ENCODE results near the gene CDKN2B-AS1. TPM values are rescaled to one million over a fixed set of nuclear protein-coding genes. Genes with fewer than 3 reads are reported as not detected.
A peak's percentile ranks its signal among the peaks of the same experiment; 100 is the strongest.

The CDKN2B-AS1 gene
- total RNA-seq, 1 donor from 2014 or later = 0.52 TPM

- Histone ChIP-seq H3K9me3 (ENCODE audit: control insufficient read depth in 3 of 3, low read length in 3 of 3) (no peaks in the 10 kb centered on the region), H3K4me3 (ENCODE audit: low read length in 3 of 3) (no peak overlapping the region), H3K4me1 (ENCODE audit: control insufficient read depth in 3 of 3, insufficient read depth in 3 of 3, low read length in 3 of 3) (peaks cover 3 to 14% (median 3%) of the 10 kb centered on the region in 3 donors), H3K9ac (ENCODE audit: low read depth in 1 of 3, low read length in 3 of 3) (no peak overlapping the region), H3K27ac (ENCODE audit: low read depth, low read length) (no peak overlapping the region), H3K27me3 (ENCODE audit: control insufficient read depth in 3 of 3, insufficient read depth in 3 of 3, low read length in 3 of 3) (peaks cover 3 to 18% (median 5%) of the 10 kb centered on the region in 3 donors), H3K36me3 (ENCODE audit: control insufficient read depth in 3 of 3, insufficient read depth in 3 of 3, low read length in 3 of 3) (peaks cover 4 to 9% (median 4%) of the 10 kb centered on the region in 3 donors)
Observed at GRCh38 chr9:22005702-22006606, 11.4 kb downstream of the CDKN2B-AS1 start.

DNA sequence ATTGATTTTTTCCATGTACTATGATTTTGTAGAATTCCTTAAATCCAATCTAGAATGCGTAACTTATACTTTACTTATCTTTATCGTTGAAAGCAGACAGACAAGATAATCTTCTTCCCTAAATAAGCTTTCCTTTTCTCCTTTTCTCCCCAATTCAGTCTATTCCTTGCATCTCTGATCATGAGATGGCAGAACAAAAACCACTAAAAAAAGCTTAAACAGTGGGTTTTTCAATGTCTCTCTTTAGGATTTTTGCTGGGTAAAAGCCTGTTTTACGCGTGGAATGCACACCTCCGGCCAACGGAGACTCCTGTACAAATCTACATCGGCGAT lies 13.8 kb downstream of the CDKN2B-AS1 start:
- Histone ChIP-seq H3K9me3 (ENCODE audit: control insufficient read depth in 3 of 3, low read length in 3 of 3) (no peaks in the 10 kb centered on the region), H3K4me3 (ENCODE audit: low read length in 3 of 3) (peak overlapping the region; percentile 80 to 93 (median 92)), H3K9ac (ENCODE audit: low read depth in 1 of 3, low read length in 3 of 3) (peak overlapping the region; percentile 79 to 92 (median 88)), H3K27ac (ENCODE audit: low read depth, low read length) (peak overlapping the region; percentile 91), H3K27me3 (ENCODE audit: control insufficient read depth in 3 of 3, insufficient read depth in 3 of 3, low read length in 3 of 3) (peaks cover 5 to 18% (median 5%) of the 10 kb centered on the region in 3 donors), H3K4me1 (ENCODE audit: control insufficient read depth in 3 of 3, insufficient read depth in 3 of 3, low read length in 3 of 3) (peaks cover 3 to 14% (median 3%) of the 10 kb centered on the region in 3 donors), H3K36me3 (ENCODE audit: control insufficient read depth in 3 of 3, insufficient read depth in 3 of 3, low read length in 3 of 3) (peaks cover 4 to 9% (median 4%) of the 10 kb centered on the region in 3 donors)

DNA sequence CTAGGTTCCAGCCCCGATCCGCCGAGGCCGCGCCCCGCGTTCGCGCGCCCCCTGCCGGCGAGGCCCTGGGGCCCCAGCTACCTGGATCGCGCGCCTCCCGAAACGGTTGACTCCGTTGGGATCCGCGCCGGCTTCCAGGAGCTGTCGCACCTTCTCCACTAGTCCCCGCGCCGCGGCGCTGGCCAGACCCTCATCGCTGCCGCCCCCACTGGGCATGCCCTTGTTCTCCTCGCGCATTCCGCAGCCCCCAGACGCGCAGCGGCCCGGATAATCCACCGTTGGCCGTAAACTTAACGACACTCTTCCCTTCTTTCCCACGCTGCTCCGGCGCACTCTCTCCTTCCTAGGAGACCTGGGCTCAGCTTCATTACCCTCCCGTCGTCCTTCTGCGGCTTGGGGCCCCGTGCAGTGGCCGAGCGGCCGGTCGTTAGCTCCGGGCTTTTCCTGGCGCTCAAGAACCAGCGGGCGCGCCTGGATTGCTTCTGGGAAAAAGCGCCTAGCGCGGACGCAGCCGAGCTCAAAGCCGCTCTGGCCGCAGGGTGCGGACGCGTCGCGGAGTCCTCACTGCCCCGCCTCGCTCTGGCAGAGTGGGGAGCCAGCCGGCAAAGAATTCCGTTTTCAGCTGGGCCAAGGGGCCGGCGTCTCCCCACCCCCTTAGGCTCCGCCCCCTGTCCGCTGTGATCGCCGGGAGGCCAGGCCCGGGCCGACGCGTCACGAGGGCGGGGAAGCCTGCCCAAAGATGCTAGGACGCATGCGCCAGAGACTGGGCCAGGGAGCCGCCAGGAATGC lies 14.3 kb downstream of the CDKN2B-AS1 start, which contains the start of gene CDKN2B:
TSS of gene CDKN2B (minus strand) at position 589 of the 789 bp plus-strand sequence. CDS start at position 237, 352 bp downstream.
- H3K27me3 ChIP-seq (ENCODE audit: control insufficient read depth in 3 of 3, insufficient read depth in 3 of 3, low read length in 3 of 3) = peaks cover 5 to 18% (median 5%) of the 10 kb centered on the region in 3 donors
- H3K4me3 ChIP-seq (ENCODE audit: low read length in 3 of 3) = peak within 1 kb of the TSS; percentile 80 to 93 (median 92)
- no peaks in the 10 kb centered on the region for H3K9me3 ChIP-seq (ENCODE audit: control insufficient read depth in 3 of 3, low read length in 3 of 3)
- peaks cover 3 to 14% (median 3%) of the 10 kb centered on the region in 3 donors for H3K4me1 ChIP-seq (ENCODE audit: control insufficient read depth in 3 of 3, insufficient read depth in 3 of 3, low read length in 3 of 3)
- H3K9ac ChIP-seq (ENCODE audit: low read depth in 1 of 3, low read length in 3 of 3) = peak within 1 kb of the TSS; percentile 79 to 92 (median 88)
- H3K36me3 ChIP-seq (ENCODE audit: control insufficient read depth in 3 of 3, insufficient read depth in 3 of 3, low read length in 3 of 3) = peaks cover 4 to 9% (median 4%) of the 10 kb centered on the region in 3 donors
- H3K27ac ChIP-seq (ENCODE audit: low read depth, low read length) = peak within 1 kb of the TSS; percentile 91

DNA sequence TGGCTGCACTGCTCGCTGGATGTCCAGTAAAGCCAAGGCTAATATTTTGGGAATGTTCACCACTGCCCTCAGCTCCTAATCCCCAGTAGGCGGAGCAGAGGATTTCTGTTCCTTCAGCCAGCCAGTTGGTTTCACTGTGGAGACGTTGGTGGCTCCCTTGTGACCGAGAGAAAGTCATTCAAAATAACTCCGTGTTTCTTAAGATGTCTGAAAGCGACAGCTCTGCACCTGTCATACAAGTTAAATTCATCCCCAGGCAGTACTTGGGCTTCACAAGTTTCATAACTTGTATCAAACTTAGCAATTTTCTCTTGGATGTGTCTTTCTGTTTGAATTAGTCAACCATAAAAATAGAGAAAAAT lies 14.9 kb downstream of the CDKN2B-AS1 start:
- peak overlapping the region; percentile 91 for H3K27ac ChIP-seq (ENCODE audit: low read depth, low read length)
- peak overlapping the region; percentile 80 to 93 (median 92) for H3K4me3 ChIP-seq (ENCODE audit: low read length in 3 of 3)
- peaks cover 5 to 18% (median 5%) of the 10 kb centered on the region in 3 donors for H3K27me3 ChIP-seq (ENCODE audit: control insufficient read depth in 3 of 3, insufficient read depth in 3 of 3, low read length in 3 of 3)
- H3K36me3 ChIP-seq (ENCODE audit: control insufficient read depth in 3 of 3, insufficient read depth in 3 of 3, low read length in 3 of 3) = peaks cover 4 to 9% (median 4%) of the 10 kb centered on the region in 3 donors
- H3K9me3 ChIP-seq (ENCODE audit: control insufficient read depth in 3 of 3, low read length in 3 of 3) = no peaks in the 10 kb centered on the region
- H3K4me1 ChIP-seq (ENCODE audit: control insufficient read depth in 3 of 3, insufficient read depth in 3 of 3, low read length in 3 of 3) = peaks cover 3 to 14% (median 3%) of the 10 kb centered on the region in 3 donors
- H3K9ac ChIP-seq (ENCODE audit: low read depth in 1 of 3, low read length in 3 of 3) = no peak overlapping the region

DNA sequence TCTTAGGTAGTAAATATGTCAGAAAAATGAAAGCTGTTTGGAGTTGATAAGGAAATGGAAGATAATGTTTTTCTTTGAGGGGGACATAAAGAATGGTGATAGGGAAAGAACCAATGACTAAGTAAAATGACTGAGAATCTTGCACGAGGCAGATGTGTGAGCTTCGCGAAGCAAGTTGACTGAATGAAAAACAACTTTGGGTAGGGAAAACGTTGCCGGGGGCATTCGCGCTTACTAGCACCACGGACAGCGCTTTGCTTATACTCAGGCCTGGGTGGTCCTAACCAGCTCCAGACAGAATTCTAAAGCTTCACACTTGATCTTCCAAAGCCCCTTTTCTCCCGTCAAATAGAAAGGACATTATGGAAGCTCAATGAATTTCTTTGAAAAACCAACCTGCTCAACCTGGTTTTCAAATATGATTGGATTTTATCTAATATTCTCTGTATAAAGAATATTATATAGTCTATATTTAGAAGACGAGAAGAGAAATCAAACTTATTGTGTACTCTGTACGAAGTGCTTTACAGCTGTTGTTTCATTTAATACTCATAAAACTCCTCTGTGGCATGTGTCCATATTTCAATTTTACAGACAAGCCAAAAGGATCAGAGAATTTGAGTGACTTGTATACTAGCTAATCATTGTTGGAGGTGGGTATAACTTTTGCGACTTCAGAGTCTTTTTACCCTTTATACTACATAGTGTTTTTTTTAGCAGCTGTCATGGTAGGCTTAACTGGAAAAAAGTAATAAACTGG lies 16.5 kb downstream of the CDKN2B-AS1 start:
- Histone ChIP-seq H3K9ac (ENCODE audit: low read depth in 1 of 3, low read length in 3 of 3) (no peak overlapping the region), H3K4me1 (ENCODE audit: control insufficient read depth in 3 of 3, insufficient read depth in 3 of 3, low read length in 3 of 3) (peaks cover 3 to 14% (median 3%) of the 10 kb centered on the region in 3 donors), H3K27ac (ENCODE audit: low read depth, low read length) (no peak overlapping the region), H3K9me3 (ENCODE audit: control insufficient read depth in 3 of 3, low read length in 3 of 3) (no peaks in the 10 kb centered on the region), H3K36me3 (ENCODE audit: control insufficient read depth in 3 of 3, insufficient read depth in 3 of 3, low read length in 3 of 3) (no peaks in the 10 kb centered on the region), H3K27me3 (ENCODE audit: control insufficient read depth in 3 of 3, insufficient read depth in 3 of 3, low read length in 3 of 3) (peaks cover under 1 to 6% (median 2%) of the 10 kb centered on the region in 3 donors), H3K4me3 (ENCODE audit: low read length in 3 of 3) (no peak overlapping the region)

DNA sequence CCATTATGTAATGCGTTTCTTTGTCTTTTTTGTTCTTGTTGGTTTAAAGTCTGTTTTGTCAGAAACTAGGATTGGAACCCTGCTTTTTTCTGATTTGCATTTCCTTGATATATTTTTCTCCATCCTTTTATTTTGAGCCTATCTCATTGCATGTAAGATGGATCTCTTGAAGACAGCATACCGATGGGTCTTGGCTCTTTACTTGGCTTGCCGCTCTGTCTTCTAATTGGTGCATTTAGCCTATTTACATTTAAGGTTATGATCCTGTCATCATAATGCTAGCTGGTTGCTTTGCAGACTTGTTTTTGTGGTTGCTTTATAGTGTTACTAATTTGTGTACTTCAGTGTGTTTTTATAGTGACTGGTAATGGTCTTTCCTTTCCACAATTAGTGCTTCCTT lies 27.8 kb downstream of the CDKN2B-AS1 start:
- no peak overlapping the region for H3K9ac ChIP-seq (ENCODE audit: low read depth in 1 of 3, low read length in 3 of 3)
- no peaks in the 10 kb centered on the region for H3K9me3 ChIP-seq (ENCODE audit: control insufficient read depth in 3 of 3, low read length in 3 of 3)
- no peaks in the 10 kb centered on the region for H3K4me1 ChIP-seq (ENCODE audit: control insufficient read depth in 3 of 3, insufficient read depth in 3 of 3, low read length in 3 of 3)
- no peaks in the 10 kb centered on the region for H3K36me3 ChIP-seq (ENCODE audit: control insufficient read depth in 3 of 3, insufficient read depth in 3 of 3, low read length in 3 of 3)
- H3K27me3 ChIP-seq (ENCODE audit: control insufficient read depth in 3 of 3, insufficient read depth in 3 of 3, low read length in 3 of 3) = peaks cover 0 to 3% (median 0%) of the 10 kb centered on the region in 3 donors
- H3K27ac ChIP-seq (ENCODE audit: low read depth, low read length) = no peak overlapping the region
- no peak overlapping the region for H3K4me3 ChIP-seq (ENCODE audit: low read length in 3 of 3)

GRCh38 chr9:22026696-22027095 lies 32.1 kb downstream of the CDKN2B-AS1 start:
- no peak overlapping the region for H3K27ac ChIP-seq (ENCODE audit: low read depth, low read length)
- no peak overlapping the region for H3K9ac ChIP-seq (ENCODE audit: low read depth in 1 of 3, low read length in 3 of 3)
- H3K4me3 ChIP-seq (ENCODE audit: low read length in 3 of 3) = no peak overlapping the region
- peaks cover 0 to 3% (median 0%) of the 10 kb centered on the region in 3 donors for H3K27me3 ChIP-seq (ENCODE audit: control insufficient read depth in 3 of 3, insufficient read depth in 3 of 3, low read length in 3 of 3)
- H3K36me3 ChIP-seq (ENCODE audit: control insufficient read depth in 3 of 3, insufficient read depth in 3 of 3, low read length in 3 of 3) = no peaks in the 10 kb centered on the region
- no peaks in the 10 kb centered on the region for H3K4me1 ChIP-seq (ENCODE audit: control insufficient read depth in 3 of 3, insufficient read depth in 3 of 3, low read length in 3 of 3)
- no peaks in the 10 kb centered on the region for H3K9me3 ChIP-seq (ENCODE audit: control insufficient read depth in 3 of 3, low read length in 3 of 3)

- peaks cover 0 to 3% (median 0%) of the 10 kb centered on the region in 3 donors for H3K27me3 ChIP-seq (ENCODE audit: control insufficient read depth in 3 of 3, insufficient read depth in 3 of 3, low read length in 3 of 3)
- no peaks in the 10 kb centered on the region for H3K9me3 ChIP-seq (ENCODE audit: control insufficient read depth in 3 of 3, low read length in 3 of 3)
- no peaks in the 10 kb centered on the region for H3K4me1 ChIP-seq (ENCODE audit: control insufficient read depth in 3 of 3, insufficient read depth in 3 of 3, low read length in 3 of 3)
- H3K4me3 ChIP-seq (ENCODE audit: low read length in 3 of 3) = no peak overlapping the region
- H3K9ac ChIP-seq (ENCODE audit: low read depth in 1 of 3, low read length in 3 of 3) = no peak overlapping the region
- no peak overlapping the region for H3K27ac ChIP-seq (ENCODE audit: low read depth, low read length)
- no peaks in the 10 kb centered on the region for H3K36me3 ChIP-seq (ENCODE audit: control insufficient read depth in 3 of 3, insufficient read depth in 3 of 3, low read length in 3 of 3)
Observed at GRCh38 chr9:22028394-22028793, 33.8 kb downstream of the CDKN2B-AS1 start.

DNA sequence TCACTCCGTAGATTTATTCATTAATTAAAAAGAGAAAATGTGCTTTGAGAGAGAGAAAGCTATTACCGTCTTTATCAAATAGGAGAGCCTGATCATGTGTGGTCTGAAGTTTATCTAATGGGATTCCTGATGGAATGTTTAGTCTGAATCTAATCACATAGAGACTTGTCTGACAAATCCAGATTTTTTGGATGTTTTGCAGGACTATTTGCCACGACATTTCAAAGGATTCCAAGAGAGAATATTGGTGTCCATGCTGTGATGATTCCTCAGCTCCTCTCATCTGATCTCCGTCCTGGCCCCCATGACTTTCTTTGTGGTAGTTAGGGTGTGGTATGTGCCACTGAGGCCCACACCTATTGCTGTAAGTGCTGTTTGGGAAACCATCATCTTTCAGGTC lies 34.6 kb downstream of the CDKN2B-AS1 start:
- Histone ChIP-seq H3K4me1 (ENCODE audit: control insufficient read depth in 3 of 3, insufficient read depth in 3 of 3, low read length in 3 of 3) (no peaks in the 10 kb centered on the region), H3K9me3 (ENCODE audit: control insufficient read depth in 3 of 3, low read length in 3 of 3) (no peaks in the 10 kb centered on the region), H3K36me3 (ENCODE audit: control insufficient read depth in 3 of 3, insufficient read depth in 3 of 3, low read length in 3 of 3) (no peaks in the 10 kb centered on the region), H3K27me3 (ENCODE audit: control insufficient read depth in 3 of 3, insufficient read depth in 3 of 3, low read length in 3 of 3) (peaks cover 0 to 3% (median 0%) of the 10 kb centered on the region in 3 donors), H3K9ac (ENCODE audit: low read depth in 1 of 3, low read length in 3 of 3) (no peak overlapping the region), H3K4me3 (ENCODE audit: low read length in 3 of 3) (no peak overlapping the region), H3K27ac (ENCODE audit: low read depth, low read length) (no peak overlapping the region)
